ENCODE data around the gene ULK1. TPM values are rescaled to one million over a fixed set of nuclear protein-coding genes. Genes with fewer than 3 reads are reported as not detected.

The ULK1 gene
- total RNA-seq, 2 experiments from 2014 or later = 85.0 to 91.6 TPM

DNA sequence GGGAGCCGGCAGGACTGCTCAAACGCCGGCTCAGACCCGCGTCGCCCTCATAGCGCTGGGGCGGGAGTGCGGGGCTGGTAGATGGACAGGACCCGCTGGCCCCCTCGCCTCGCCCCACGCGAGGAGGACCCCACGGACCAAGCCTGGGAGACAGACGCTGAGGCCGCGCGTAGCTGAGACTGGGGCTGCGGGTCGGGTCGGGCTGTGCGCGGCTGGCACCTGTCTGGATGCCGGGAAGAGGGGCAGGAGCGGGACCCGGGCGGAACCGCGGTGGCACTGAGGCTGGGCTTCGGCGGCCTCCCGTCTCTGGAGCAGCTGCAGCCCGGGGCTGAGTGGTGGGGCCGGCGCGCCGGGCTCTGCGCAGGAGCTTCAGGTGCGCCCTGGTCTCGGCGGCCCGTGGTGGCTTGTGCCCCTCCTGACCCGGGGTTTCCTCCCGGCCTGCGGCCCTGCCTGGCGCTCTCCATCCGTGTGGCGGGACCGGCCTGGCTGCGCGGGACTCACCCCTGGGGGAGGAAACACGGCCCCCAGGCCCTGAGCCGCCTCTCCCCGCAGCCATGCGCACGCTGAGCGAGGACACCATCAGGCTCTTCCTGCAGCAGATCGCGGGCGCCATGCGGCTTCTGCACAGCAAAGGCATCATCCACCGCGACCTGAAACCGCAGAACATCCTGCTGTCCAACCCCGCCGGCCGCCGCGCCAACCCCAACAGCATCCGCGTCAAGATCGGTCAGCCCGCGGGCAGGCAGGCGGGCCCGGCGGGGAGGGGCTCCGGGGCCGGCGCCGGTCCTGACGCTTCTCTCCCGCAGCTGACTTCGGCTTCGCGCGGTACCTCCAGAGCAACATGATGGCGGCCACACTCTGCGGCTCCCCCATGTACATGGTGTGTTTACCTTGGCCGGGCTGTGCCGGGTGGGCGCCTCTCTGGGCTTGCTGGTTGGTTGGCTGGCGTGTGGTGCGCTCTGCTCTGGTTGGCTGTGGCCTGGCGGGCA lies 14.0 kb downstream of the ULK1 start:
- DNase-seq (no peak), ATAC-seq (ENCODE audit: poor library complexity) (no peak)
- TF ChIP-seq, protein P1, sequence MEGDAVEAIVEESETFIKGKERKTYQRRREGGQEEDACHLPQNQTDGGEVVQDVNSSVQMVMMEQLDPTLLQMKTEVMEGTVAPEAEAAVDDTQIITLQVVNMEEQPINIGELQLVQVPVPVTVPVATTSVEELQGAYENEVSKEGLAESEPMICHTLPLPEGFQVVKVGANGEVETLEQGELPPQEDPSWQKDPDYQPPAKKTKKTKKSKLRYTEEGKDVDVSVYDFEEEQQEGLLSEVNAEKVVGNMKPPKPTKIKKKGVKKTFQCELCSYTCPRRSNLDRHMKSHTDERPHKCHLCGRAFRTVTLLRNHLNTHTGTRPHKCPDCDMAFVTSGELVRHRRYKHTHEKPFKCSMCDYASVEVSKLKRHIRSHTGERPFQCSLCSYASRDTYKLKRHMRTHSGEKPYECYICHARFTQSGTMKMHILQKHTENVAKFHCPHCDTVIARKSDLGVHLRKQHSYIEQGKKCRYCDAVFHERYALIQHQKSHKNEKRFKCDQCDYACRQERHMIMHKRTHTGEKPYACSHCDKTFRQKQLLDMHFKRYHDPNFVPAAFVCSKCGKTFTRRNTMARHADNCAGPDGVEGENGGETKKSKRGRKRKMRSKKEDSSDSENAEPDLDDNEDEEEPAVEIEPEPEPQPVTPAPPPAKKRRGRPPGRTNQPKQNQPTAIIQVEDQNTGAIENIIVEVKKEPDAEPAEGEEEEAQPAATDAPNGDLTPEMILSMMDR (IDR thresholded peaks at IDR 0.05) = no peak
- H3K4me1 Mint-ChIP-seq (ENCODE audit: low read depth) = no peaks in the 10 kb centered on the region
- Histone ChIP-seq H3K27me3 (ENCODE audit: control insufficient read depth in 1 of 2, insufficient read depth in 2 of 2, low read length in 2 of 2) (no peaks in the 10 kb centered on the region), H3K4me3 (ENCODE audit: low read length) (no peak overlapping the region), H3K36me3 (ENCODE audit: insufficient read depth, low read length) (peaks cover 39% of the 10 kb centered on the region), H3K4me1 (ENCODE audit: insufficient read depth, low read length) (peaks cover 23% of the 10 kb centered on the region), H3K27ac (ENCODE audit: low read depth in 1 of 2, low read length in 2 of 2) (no peak overlapping the region), H3K9me3 (ENCODE audit: control insufficient read depth in 1 of 2, insufficient read depth in 1 of 2, low read length in 2 of 2) (no peaks in the 10 kb centered on the region)
- no peaks in the 10 kb centered on the region for H3K9me3 Mint-ChIP-seq
- no peaks in the 10 kb centered on the region for H3K27me3 Mint-ChIP-seq
- H3K36me3 Mint-ChIP-seq (ENCODE audit: low read depth) = peaks cover 16% of the 10 kb centered on the region
- no peak overlapping the region for H3K4me3 Mint-ChIP-seq
- POLR2A ChIA-PET = no interaction called here
- H3K27ac Mint-ChIP-seq = no peak overlapping the region
- intact Hi-C loops (cut with DNase I, micrococcal nuclease) = no loop called here
- CTCF ChIA-PET = no interaction called here

DNA sequence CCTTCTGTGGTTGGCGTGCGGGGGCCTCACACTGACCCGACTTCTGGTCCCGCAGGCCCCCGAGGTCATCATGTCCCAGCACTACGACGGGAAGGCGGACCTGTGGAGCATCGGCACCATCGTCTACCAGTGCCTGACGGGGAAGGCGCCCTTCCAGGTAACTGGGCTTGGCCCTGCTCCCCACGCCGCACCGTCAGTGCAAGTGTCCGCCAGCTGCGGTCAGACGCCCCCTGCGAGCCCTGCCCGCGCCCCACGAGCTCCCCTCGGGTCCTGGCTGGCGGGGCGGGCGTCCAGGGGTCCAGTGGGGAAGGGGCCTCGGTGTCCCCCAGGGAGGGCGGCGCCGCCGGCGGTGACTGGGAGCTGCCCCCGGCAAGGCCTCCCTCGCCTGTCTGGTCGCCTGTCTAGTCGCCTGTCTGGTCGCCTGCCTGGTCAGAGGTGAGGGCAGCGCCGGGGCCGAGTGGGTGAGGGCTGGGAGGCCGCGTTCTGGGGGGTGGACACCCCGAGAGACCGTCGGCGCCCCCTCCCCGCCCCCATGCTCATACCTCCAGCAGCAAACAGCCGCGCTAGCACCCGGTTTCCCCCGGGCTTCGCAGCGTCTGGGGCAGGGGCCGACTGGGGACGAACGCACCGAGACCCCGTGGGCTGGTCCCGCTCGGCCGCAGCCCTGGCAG lies 14.8 kb downstream of the ULK1 start:
- ATAC-seq (ENCODE audit: poor library complexity) (no peak), DNase-seq (no peak)
- Histone ChIP-seq H3K4me3 (ENCODE audit: low read length) (no peak overlapping the region), H3K27me3 (ENCODE audit: control insufficient read depth in 1 of 2, insufficient read depth in 2 of 2, low read length in 2 of 2) (no peaks in the 10 kb centered on the region), H3K9me3 (ENCODE audit: control insufficient read depth in 1 of 2, insufficient read depth in 1 of 2, low read length in 2 of 2) (no peaks in the 10 kb centered on the region), H3K4me1 (ENCODE audit: insufficient read depth, low read length) (peaks cover 16% of the 10 kb centered on the region), H3K36me3 (ENCODE audit: insufficient read depth, low read length) (peaks cover 44% of the 10 kb centered on the region), H3K27ac (ENCODE audit: low read depth in 1 of 2, low read length in 2 of 2) (no peak overlapping the region)
- Mint-ChIP-seq H3K27ac (no peak overlapping the region), H3K36me3 (ENCODE audit: low read depth) (peaks cover 16% of the 10 kb centered on the region), H3K27me3 (no peaks in the 10 kb centered on the region), H3K4me3 (no peak overlapping the region), H3K9me3 (no peaks in the 10 kb centered on the region), H3K4me1 (ENCODE audit: low read depth) (no peaks in the 10 kb centered on the region)
- intact Hi-C loops (cut with DNase I, micrococcal nuclease) = no loop called here
- TF ChIP-seq, protein P1 (IDR thresholded peaks at IDR 0.05) = no peak
- ChIA-PET CTCF (no interaction called here), POLR2A (no interaction called here)

DNA sequence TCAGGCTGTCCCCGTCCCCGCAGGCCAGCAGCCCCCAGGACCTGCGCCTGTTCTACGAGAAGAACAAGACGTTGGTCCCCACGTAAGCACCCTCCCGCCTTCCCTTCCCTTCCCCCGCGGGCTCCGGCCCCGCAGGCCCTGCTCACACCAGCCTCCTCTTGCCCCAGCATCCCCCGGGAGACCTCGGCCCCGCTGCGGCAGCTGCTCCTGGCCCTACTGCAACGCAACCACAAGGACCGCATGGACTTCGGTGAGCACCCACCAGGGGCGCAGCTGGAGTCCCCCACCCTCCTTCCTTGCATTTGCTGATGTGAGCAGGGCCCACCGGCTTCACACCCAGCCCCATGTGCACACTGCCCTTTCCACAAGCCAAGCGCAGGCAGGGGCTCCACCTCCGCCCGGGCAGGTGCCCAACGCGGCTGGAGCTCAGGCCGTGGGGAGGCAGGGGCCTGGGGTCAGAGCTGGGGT lies 15.4 kb downstream of the ULK1 start:
- Histone ChIP-seq H3K4me3 (ENCODE audit: low read length) (no peak overlapping the region), H3K36me3 (ENCODE audit: insufficient read depth, low read length) (peaks cover 50% of the 10 kb centered on the region), H3K27ac (ENCODE audit: low read depth in 1 of 2, low read length in 2 of 2) (no peak overlapping the region), H3K4me1 (ENCODE audit: insufficient read depth, low read length) (peaks cover 10% of the 10 kb centered on the region), H3K9me3 (ENCODE audit: control insufficient read depth in 1 of 2, insufficient read depth in 1 of 2, low read length in 2 of 2) (no peaks in the 10 kb centered on the region), H3K27me3 (ENCODE audit: control insufficient read depth in 1 of 2, insufficient read depth in 2 of 2, low read length in 2 of 2) (no peaks in the 10 kb centered on the region)
- ChIA-PET CTCF (no interaction called here), POLR2A (no interaction called here)
- ATAC-seq (ENCODE audit: poor library complexity) = no peak
- DNase-seq = no peak
- intact Hi-C loops (cut with DNase I, micrococcal nuclease) = no loop called here
- Mint-ChIP-seq H3K4me1 (ENCODE audit: low read depth) (no peaks in the 10 kb centered on the region), H3K4me3 (no peak overlapping the region), H3K36me3 (ENCODE audit: low read depth) (peaks cover 22% of the 10 kb centered on the region), H3K27me3 (no peaks in the 10 kb centered on the region), H3K9me3 (no peaks in the 10 kb centered on the region), H3K27ac (no peak overlapping the region)
- TF ChIP-seq, protein P1 (IDR thresholded peaks at IDR 0.05) = no peak
